Fibroblast of skin of right quadriceps (primary cell): Measurements from ENCODE around the gene CCT8L2.
"Not testable (repeated sequence)": the region's sequence is repeated elsewhere in the genome, so short reads cannot be mapped to it uniquely, and the experiment has no call there.

Source experiments
- DNase-seq: peaks from one replicate; pipeline ENCODE4 v3.0.0-alpha.2; 2013

CCT8L2 gene

GRCh38 chr22:16557511-16557910 is 35.1 kb downstream of the CCT8L2 start:
- not testable (repeated sequence) for DNase-seq

- not testable (repeated sequence) for DNase-seq
Measured at GRCh38 chr22:16555077-16555994, 37.3 kb downstream of the CCT8L2 start.

DNA sequence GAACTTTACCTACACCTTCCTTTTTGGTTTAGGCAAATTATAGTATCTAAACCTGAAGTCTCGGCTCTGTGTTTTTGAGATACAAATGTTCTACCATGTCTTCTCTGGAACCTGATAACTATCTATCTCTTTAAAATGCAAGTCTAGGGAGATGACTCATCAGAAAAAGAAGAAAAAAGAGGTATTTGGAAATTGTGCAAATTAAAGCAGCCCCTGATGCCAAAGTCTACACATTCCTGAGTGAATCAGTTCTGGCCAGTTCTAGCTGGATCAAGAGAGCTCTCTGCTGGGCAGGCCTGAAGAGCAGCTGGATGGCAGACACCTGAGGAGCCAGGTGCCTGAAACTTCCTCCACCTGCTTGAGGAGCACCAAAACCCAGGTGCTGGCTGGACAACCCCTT is 49.3 kb downstream of the CCT8L2 start:
- not testable (repeated sequence) for DNase-seq
